Ecto neural progenitor cell (in vitro differentiated cells): ENCODE measurements around the gene DLX2.

Experiments
- DNase-seq: peaks from one replicate; pipeline ENCODE4 v3.0.0-alpha.2; 2018; ENCODE audit warnings: low spot score

Gene DLX2

DNA sequence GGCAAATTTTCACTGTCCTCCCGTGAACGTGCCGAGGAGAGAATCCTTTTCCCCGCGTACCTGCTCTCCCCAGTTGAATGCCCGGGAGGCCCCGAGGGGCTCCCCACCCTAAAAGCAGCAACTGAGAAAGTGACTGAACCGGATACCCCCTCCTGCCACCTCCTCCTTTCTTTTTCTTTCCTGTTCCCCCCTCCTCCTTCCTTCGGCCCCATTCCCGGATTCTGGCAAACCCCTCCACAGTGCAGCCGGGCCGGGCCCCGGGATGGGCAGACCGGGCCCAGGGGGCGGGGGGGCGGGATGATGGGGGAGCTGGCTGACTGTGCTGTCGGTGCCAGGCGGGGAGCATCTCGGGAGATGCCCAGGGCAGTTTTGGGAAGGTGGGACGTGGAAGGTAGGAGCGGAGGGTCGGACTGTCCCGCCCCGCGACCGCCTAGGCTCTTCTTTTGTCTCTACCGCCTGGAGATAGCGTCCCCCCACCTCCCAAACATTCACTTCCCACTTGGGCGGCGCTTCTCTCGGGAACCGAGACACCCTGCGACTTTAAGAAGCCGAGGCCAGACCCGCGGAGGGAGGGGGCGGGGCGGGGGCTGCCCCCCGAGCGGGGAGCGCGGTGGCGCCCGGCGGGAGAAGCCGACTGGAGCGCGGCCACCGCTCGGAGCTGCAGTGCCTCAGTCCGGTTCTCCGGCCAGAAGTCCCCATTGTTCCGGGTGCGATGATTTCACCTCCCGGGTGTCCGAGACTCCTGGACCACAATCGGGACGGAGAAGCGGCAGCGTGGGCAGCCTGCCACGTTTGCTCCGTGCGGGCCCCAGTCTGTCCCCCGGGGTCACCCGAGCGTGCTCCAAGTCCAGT lies 8.2 kb downstream of the DLX2 start:
- peak; percentile 68 for DNase-seq

DNA sequence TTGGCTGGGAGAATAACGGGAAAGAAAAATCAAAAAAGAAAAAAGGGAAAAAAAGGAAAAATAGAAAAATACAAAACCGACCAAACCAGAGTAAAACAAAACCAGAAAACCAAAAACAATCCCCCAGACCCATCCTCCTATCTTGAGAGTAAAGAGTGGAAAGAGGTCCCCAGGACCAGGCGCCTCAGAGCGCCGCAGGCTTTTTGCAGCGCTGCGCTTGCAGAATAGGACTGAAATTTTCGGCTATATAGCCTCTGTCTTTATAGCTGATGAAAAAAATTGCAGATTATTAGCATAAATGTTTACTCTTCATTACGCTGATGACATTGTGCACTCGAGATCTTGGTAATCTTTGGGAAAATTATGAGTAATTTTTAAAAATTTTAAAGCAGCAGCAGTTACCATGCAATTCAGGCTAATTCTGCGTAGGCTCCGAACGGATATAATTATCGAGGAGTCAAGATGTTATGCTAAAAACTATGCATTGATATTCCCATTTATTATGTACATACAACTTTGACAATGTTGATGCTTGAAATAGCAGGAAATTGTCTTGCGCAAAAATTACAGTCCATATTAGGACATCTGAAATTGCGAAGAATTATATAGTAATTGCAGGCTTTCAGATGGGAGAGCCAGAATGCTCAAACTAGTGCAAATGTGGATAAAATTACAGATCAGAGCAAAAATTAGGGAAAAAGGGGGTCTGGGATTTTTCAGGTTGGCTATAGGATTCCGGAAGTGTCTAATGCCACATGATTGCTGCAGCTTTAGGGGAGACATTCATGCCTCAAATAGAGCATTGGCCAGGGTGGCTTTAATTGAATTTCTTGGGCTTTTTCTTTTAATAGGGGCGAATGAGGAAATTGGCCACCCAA lies 9.0 kb downstream of the DLX2 start:
- no peak for DNase-seq

DNA sequence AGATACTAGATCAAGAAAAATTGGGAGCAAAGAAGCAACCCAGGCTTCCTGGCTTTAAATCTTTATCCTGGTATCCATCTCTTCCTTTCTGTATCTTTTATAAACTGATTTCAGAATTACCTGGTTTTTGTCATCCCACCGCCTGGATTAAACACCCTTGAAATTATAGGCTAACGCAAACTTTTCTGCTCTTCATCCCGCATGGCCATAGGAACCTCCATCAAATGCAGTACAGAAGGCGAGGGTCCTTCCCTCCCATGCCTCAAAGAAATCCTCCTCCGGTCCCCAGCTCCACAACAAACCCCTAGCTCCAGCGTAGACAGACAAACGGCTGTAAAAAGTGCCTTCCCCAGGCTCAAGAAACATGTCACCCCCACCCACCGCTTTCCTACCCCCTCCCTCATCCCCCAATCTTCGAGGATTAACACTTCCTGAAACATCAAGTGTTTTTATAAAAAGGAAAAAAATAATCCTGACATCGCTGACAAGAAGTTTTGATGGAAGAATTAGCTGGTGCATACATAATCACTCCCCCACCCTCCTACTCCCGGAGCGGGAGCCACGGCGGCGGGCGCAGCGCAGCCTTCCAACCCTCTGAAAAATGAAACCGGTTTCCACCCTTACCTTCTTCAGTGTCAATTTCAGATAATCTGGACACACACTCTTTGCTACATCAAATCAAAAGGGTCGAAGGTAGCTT lies 9.8 kb downstream of the DLX2 start:
- no peak for DNase-seq

DNA sequence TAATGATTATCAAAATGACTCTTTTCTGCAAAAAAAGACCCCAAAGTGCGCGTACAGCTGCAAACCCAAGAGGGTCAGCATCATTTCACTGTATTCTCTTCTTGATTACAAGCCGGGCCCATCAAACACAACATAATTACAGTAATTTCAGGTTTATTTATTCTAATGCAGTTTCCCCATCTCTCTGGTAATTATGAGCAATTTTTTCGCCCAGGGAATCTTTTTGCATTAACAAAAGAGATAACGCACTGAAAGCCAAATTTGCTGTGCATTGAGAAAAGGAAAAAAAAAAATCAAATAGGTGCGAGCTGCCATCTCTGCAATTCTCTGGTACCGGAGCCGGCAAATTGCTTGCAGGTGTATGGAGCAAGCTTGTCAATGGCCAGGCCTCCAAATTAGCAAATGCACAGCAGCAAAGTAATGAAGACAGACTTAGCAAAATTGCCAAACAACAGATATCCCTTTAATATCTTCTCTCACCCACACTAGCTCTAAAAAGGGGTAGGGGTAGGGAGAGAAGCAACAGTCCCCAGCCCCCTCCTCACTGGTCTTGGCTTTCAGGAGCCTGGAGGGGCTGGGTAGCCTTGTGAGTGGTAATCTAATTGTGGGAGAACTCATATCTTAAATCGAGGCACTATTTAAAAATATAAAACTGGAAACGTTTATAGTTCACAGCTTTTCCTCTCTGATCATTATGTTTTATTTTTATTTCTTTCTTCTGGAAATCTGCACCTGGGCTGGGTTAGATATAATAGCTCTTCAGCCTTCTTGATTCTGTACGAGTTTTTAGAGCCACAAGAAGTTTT lies 10.7 kb downstream of the DLX2 start:
- no peak for DNase-seq

DNA sequence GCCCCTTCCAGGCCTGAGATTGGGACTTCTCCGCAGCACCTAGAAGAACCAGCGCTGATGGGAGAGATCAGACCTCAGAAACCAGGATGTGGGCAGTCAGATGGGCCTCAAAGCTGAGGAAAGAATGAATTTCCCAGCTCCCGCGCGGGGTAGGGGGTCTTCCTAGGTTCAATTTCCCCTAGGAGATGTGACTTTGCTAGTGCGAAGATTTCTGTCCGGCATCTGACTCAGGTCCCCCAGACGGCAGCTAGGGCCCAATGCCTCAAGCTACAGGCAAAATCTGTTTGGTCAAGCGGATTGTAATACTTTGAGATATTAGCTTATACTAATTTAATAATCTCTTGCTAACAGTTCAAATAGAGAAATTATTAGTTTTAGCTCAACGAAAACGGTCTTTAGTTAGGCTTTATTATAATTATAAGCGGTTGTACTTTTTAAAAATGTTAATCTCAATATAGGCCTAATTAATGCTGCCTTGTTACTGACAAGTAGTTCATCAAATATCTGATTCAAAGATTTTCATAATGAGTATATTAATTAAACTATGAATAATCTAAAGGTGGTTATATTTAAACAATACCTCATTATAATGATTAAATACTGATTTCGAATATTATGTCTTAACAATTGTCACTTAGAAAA lies 11.6 kb downstream of the DLX2 start:
- no peak for DNase-seq

DNA sequence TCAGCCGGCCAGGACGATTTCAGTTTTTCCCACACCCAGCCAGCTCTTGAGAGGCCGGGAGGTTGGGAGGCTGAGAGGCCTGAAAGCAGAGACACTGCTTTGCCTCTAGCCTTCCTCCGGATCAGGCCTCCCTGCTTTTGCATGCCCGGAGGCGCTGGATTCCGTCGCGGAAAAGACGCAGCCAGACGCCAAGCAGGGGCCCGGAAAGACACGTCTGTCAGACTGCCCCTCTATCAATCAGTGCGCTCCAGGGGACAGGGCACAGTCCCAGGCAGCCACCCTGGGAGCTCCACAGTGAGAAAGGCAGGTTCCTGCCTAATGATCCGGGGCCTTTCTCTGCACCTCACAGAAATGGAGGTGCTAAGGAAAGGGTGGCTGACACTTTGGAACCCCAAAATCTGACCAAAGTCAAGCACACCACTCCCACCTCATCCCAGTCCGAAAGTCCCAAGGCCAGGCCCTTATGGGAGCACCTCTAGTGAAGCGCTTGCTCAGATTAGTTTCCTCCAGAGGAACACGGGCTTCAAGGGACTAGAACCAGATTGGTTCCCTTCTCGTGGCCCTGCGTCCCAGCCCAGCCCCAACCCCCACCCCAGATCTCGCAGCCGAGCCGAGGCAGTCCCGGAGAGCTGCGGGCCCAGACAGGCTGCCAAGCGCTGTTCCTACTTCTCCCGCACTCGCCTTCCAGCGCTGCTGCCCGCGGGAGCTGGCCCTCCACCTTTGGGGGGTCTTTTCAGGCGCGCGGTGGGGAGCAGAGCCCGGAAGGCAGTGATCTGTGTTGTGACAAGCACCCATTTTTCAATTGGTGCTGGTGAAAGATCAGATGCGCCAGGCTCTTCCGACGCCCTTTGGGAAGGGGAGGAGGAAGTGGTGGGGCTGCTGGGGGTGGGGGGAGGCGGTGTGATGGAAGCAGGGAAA lies 12.4 kb downstream of the DLX2 start:
- no peak for DNase-seq

DNA sequence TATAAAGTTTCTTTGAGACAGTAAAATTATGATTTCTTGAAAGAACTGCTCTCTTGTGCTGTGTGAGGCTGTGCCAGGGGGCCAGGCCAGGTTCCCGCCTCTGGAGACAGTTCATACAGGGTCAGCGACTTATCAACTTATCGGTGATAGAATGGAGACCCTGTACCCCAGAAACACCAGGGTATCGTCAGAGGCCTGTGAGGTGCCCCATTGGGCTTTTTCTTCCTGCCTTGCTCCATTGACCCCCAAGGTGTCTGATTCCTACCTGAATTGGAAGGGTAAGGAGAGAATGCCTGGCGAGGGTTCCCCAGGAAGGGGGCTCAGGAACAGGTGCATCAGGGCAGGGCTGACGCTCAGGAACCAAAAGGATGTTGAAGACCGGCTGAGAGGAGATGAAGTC lies 13.1 kb downstream of the DLX2 start:
- no peak for DNase-seq

DNA sequence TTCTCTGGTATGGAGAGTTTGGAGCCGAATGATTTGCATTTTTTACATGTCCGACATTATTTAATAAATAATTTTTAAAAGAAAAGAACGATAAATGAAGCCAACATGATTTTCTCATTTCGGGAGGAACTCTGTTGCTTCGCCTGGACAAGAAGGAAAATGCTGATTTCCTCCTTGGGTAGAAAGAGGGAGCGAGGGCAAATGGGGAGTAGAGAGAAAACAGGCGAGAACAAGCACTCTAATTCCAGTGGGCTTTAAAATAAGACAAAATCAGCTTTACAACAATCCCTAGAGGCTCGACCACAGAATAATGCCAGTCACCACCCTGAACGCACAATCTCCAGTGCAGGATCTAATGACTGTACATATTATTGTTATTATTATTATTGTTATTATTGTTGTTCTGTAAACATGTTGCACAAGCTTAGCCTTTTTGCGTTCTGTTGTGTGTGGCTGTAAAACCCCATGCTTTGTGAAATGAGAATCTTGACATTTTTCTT lies 13.6 kb downstream of the DLX2 start:
- DNase-seq: no peak

DNA sequence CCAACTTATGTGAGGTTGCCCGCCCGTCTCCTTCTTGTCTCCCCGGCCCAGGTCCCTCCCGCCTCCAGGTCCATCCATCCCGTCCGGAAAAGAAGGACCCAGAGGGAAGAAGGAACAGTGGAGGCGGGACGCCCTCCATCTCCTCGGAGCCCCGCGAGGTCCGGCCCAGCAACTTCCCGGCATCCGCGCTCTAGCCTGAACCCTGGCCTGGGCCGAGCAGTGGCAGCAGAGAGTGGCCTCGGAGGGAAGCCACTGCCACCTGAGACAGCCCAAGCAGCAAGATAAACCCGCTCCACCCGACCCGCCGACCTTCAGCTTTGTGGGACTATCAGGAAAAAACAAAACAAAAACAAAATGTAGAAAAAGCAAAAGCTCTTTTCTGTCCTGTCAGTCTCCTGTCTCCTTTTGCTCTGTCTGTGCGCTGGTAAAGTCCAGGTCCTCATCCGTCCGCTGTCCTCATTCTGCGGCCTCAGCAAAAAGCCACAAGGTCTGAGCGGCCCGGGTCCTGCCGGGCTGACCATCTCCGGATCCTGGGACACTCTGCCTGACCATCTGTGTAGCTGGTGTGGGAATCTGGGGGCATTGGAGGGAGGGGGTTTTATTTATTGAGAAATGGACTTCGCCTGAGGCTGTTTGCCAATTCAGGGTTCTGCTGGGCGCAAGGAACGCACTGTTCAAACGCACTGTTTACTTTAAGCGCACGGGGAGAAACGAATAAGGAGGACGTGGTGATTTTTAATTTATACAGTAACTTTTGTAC lies 14.3 kb downstream of the DLX2 start:
- peak; percentile 67 for DNase-seq

DNA sequence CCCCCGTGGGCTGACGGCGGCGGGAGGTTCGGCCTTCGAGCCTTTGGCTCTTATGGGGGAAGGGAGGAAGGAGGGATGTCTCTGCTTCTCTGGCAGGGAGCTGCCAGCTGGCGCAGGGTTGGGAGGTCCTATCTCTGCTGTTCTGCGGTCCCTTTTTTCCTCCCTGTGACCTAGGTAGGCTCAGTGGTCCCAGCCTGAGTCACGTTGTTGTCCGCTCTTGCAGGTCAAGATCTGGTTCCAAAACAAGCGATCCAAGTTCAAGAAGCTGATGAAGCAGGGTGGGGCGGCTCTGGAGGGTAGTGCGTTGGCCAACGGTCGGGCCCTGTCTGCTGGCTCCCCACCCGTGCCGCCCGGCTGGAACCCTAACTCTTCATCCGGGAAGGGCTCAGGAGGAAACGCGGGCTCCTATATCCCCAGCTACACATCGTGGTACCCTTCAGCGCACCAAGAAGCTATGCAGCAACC lies 14.9 kb downstream of the DLX2 start:
- peak; percentile 58 for DNase-seq

DNA sequence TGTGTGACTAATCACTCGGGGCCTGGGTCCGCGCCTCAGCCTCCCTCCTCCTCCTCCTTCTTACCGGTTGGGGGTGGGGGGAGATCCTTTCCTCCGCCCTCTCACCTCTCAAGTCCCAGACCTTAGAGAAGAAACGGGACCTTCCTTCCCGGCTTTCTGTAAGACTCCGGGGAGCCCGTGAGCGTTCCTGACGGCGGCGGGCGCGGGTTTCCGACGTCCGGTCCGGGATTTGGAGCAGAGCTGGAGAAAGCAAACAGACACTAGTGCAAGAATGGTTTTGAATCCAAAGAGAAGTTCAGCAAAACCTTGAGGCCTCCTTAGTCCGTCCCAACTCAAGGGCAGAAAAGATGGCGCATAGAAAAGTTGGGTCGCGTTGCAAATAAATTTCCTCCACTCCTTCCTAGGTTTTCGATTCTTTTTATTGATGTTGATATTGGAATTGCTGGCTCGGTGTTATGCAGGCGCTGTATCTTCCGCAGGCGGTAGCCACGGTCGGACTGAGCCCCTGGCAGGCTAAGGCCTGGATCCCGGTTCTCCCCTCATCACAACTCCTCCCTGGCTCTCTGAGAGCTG lies 15.4 kb downstream of the DLX2 start:
- DNase-seq: no peak

DNA sequence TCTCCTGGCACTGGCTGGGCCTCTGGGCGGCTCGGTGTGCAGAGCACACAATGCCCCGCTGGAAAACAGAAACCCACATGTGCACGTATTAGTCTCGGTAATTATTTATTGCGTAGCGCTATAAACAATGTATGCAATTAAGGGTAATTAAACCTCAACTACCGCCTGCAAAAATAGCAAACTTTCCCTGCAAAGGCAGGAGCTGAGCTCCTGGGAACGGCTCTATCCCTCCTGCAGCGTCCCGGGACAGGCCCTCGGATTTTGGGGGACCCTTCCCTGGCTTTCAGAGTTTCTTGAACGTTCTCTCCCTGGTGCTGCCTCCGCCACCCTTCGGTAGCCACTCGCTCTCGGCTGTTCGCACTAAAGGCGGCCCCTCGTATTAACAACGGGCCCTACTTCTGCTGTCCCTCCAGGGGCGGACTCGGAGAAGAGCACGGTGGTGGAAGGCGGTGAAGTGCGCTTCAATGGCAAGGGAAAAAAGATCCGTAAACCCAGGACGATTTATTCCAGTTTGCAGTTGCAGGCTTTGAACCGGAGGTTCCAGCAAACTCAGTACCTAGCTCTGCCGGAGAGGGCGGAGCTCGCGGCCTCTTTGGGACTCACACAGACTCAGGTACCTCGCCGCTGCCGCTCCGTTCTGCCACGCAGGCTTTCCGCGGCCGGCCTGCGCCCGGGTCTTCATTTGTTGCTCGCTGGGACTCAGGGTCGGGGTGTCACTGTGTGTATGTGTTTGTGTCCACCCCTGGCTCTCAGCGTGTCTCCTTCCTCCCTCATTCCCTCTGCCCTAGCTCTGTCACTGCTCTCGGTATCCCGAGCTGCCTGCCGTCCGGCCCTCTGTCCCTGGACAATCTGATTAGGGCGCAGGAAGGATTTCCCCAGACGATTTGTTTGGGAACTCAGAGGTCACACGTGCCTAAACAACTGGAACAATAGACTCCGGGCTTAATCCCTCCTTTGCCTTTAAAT lies 16.2 kb downstream of the DLX2 start:
- DNase-seq: peak; percentile 85

DNA sequence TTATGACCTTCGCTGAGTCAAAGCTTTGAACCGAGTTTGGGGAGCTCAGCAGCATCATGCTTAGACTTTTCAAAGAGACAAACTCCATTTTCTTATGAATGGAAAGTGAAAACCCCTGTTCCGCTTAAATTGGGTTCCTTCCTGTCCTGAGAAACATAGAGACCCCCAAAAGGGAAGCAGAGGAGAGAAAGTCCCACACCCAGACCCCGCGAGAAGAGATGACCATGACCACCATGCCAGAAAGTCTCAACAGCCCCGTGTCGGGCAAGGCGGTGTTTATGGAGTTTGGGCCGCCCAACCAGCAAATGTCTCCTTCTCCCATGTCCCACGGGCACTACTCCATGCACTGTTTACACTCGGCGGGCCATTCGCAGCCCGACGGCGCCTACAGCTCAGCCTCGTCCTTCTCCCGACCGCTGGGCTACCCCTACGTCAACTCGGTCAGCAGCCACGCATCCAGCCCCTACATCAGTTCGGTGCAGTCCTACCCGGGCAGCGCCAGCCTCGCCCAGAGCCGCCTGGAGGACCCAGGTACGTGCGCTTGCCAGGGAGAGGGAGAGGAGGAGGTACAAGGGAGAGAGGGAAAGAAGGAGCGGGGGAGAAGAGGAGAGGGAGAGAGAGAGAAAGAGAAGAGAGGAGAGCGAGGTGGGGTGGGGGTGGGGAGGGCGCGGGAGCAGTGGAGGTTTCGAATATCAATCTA lies 17.1 kb downstream of the DLX2 start, which contains the start of gene DLX1:
DLX1 (plus strand) TSS at position 48 of the 700 bp plus-strand sequence; CDS start at position 219, 171 bp downstream.
- DNase-seq: no peak

DNA sequence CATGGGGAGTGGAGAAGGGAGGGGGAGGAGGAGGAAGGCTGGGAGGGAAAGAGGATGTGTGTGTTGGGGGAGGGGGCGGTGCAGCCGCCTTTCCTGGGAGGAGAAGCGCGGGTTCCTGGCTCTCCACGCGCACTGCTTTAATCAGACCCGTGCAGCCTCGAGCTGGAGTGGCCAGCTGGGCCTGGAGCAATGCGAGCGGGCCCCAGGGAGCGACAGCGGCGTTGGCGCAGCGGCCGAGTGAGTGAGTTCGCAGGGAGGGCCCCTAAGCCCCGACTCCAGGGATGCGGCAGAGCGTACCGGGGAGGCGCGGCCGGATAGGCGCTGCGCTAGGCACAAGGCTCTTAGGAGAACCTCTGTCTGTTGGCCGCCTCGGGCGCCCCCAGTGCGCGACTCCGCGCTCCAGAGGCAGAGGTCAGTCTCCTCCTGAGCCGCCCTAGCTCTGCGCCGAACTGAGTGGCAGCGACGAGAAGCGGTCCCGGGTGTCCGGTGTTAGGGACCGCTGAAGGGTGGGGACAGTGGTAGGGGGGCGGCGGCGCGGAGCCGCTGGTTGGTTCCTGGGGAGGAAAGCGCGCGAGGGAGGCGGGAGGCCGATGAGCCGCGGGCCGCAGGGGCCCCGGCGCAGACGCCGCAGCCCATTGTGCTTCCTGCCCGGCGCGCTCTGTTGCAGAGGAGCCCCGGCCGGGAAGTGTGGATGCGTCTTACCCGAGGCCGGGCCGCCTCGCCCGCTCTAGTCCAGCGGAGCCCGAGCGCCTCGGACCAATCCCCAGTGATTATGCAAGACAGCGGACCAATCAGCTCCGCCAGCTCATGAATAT lies 17.8 kb downstream of the DLX2 start:
- peak; percentile 94 for DNase-seq

DNA sequence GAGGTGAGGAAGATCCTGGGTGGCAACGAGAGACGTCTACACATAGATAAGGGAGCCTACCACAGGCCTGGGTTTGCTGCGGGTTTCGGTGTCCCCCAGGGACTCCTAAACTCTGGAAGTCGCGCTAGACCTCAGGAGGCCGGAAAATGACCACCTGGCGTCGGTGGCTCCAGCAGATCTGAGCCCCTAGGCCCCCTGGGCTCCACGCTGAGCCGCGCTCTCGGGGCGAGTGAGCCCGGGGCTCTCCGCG lies 18.4 kb downstream of the DLX2 start:
- no peak for DNase-seq
